Stomach (tissue), 4 donors: ENCODE results near the gene CLIC6.

Source experiments
- CTCF ChIP-seq, 7 experiments: fragments of 450-650 bp in 4 of 7; fragments of 200-600 bp in 3 of 7; sonication (generic) in 3 of 7; IDR thresholded peaks; one replicate each; pipeline ENCODE4 v1.5.1; 2016 to 2019; ENCODE audit warnings: antibody characterized with exemption in 7 of 7, control low read depth in 2 of 7, mild to moderate bottlenecking in 1 of 7
- EP300 ChIP-seq: sonication (generic); formaldehyde crosslinking; IDR thresholded peaks from one replicate; pipeline ENCODE4 v1.6.1; 2017; ENCODE audit warnings: antibody characterized with exemption
- POLR2A ChIP-seq, 4 donors: fragments of 450-650 bp; IDR thresholded peaks; one replicate each; pipeline ENCODE4 v1.6.1; 2016; ENCODE audit warnings: antibody characterized with exemption in 4 of 4, control low read depth in 2 of 4, mild to moderate bottlenecking in 1 of 4, moderate library complexity in 1 of 4
- POLR2AphosphoS5 ChIP-seq, 3 donors: sonication (generic); formaldehyde crosslinking; IDR thresholded peaks; one replicate each; pipeline ENCODE4 v1.6.1; 2016; ENCODE audit warnings: antibody characterized with exemption in 3 of 3

GRCh38 chr21:34671462-34671861 lies 2.7 kb downstream of the CLIC6 start:
- TF ChIP-seq POLR2AphosphoS5 (IDR thresholded peaks at IDR 0.05): no peak
- no peak for TF ChIP-seq CTCF (IDR thresholded peaks at IDR 0.05)
- no peak for TF ChIP-seq POLR2A (IDR thresholded peaks at IDR 0.05)
- TF ChIP-seq EP300: no peak
